Small intestine (tissue), 7 donors: ENCODE results near the gene GPD2. TPM values are rescaled to one million over a fixed set of nuclear protein-coding genes. Genes with fewer than 3 reads are reported as not detected.

Experiments used
- DNase-seq, 2 donors: peaks; one replicate each; pipeline versions ENCODE4 v3.0.0 to v3.0.0-alpha.2; 2013
- FAIRE-seq: peaks from 2 replicates; lab custom pipeline; 2012; peaks lifted over from hg19 to GRCh38; lab: Jason Lieb, UNC
- H3K27ac ChIP-seq, 3 donors: one replicate each; pipeline ENCODE4 v1.5.1; 2013; ENCODE audit warnings: low read length in 2 of 3, mild to moderate bottlenecking in 2 of 3, control low read depth in 1 of 3, inconsistent platforms in 1 of 3, low read depth in 1 of 3, moderate library complexity in 1 of 3
- H3K27me3 ChIP-seq, 3 donors: one replicate each; pipeline ENCODE4 v1.6.1; 2013; ENCODE audit warnings: low read length in 3 of 3, inconsistent platforms in 1 of 3; ENCODE audit not compliant: control insufficient read depth in 3 of 3, insufficient read depth in 3 of 3
- H3K36me3 ChIP-seq, 3 donors: one replicate each; pipeline ENCODE4 v1.6.1; 2013; ENCODE audit warnings: low read length in 3 of 3, inconsistent platforms in 1 of 3, low read depth in 1 of 3, mild to moderate bottlenecking in 1 of 3, moderate library complexity in 1 of 3; ENCODE audit not compliant: control insufficient read depth in 3 of 3, insufficient read depth in 2 of 3
- H3K4me1 ChIP-seq, 3 donors: one replicate each; pipeline ENCODE4 v1.6.1; 2013; ENCODE audit warnings: low read length in 2 of 3, inconsistent platforms in 1 of 3, low read depth in 1 of 3, mild to moderate bottlenecking in 1 of 3, moderate library complexity in 1 of 3; ENCODE audit not compliant: control insufficient read depth in 3 of 3, insufficient read depth in 2 of 3
- H3K4me3 ChIP-seq, 3 donors: one replicate each; pipeline ENCODE4 v1.5.1; 2013; ENCODE audit warnings: low read length in 3 of 3, control low read depth in 1 of 3, inconsistent platforms in 1 of 3, low read depth in 1 of 3, mild to moderate bottlenecking in 1 of 3, moderate library complexity in 1 of 3
- H3K9me3 ChIP-seq, 2 donors: one replicate each; pipeline ENCODE4 v1.6.1; 2013; ENCODE audit warnings: low read depth in 1 of 2, low read length in 1 of 2; ENCODE audit not compliant: control insufficient read depth in 2 of 2, insufficient read depth in 1 of 2
- WGBS, 3 donors: extraction: QIAGEN DNeasy Blood & Tissue Kit; methylation state at CpG; one replicate each; pipeline ENCODE4 v1.1.7; 2013; 5-methylcytosine and 5-hydroxymethylcytosine counted together
- polyA plus RNA-seq, 4 donors: library from polyadenylated mRNA; stranded (reverse) in 3 of 4; unstranded in 1 of 4; fragments of 200-250 nt in 3 of 4; fragments of 120-200 nt in 1 of 4; gene quantifications; one replicate each; pipeline versions ENCODE4 v1.2.1 to v1.2.3, GENCODE V29; 2013
- donor health status: healthy with polysubstance abuse.
- donor health status: control.
- donor health status: control.
- donor health status: Bipolar disorder and iron deficiency.
- donor health status: healthy.

GPD2 gene
- polyA plus RNA-seq, 4 donors: 10.5 to 35.2 (median 13.7) TPM

- no peak overlapping the region for H3K4me3 ChIP-seq
- DNase-seq: no peak
- H3K9me3 ChIP-seq: peaks cover 0 to 7% of the 10 kb centered on the region in 2 donors
- FAIRE-seq: no peak
- H3K36me3 ChIP-seq: peaks cover 0 to 9% (median 5%) of the 10 kb centered on the region in 3 donors
- WGBS, 3 donors: 50 to 75% (median 65%) methylated on average over 2 of the region's 2 CpGs
- no peaks in the 10 kb centered on the region for H3K27me3 ChIP-seq
- H3K27ac ChIP-seq: peak overlapping the region in 1 of 3 donors; percentile 3
- peaks cover 0 to 4% (median 0%) of the 10 kb centered on the region in 3 donors for H3K4me1 ChIP-seq
Measured at GRCh38 chr2:156536534-156536933, 100.4 kb downstream of the GPD2 start.

- peak overlapping the region in 1 of 3 donors; percentile 3 for H3K27ac ChIP-seq
Measured at GRCh38 chr2:156537141-156537540, 101.0 kb downstream of the GPD2 start.

GRCh38 chr2:156538083-156538504, 101.9 kb downstream of the GPD2 start:
- DNase-seq (no peak), FAIRE-seq (no peak)
- WGBS, 3 donors: 71 to 75% (median 74%) methylated on average over 2 of the region's 2 CpGs

More at GRCh38 chr2:156537141-156537540, 101.0 kb downstream of the GPD2 start:
- peaks cover 0 to 7% (median 5%) of the 10 kb centered on the region in 3 donors for H3K36me3 ChIP-seq
- DNase-seq (peak in 1 of 2 donors; percentile 47), FAIRE-seq (no peak)
- no peak overlapping the region for H3K4me3 ChIP-seq
- H3K27me3 ChIP-seq: no peaks in the 10 kb centered on the region
- WGBS, 3 donors: 30 to 51% (median 35%) methylated on average over 4 of the region's 4 CpGs
- peaks cover 0 to 7% of the 10 kb centered on the region in 2 donors for H3K9me3 ChIP-seq
- H3K4me1 ChIP-seq: peaks cover 0 to 5% (median 0%) of the 10 kb centered on the region in 3 donors

GRCh38 chr2:156539086-156539860, 103.1 kb downstream of the GPD2 start:
- Histone ChIP-seq H3K4me3 (no peak overlapping the region), H3K36me3 (peaks cover 0 to 4% (median 0%) of the 10 kb centered on the region in 3 donors), H3K27me3 (no peaks in the 10 kb centered on the region), H3K4me1 (peaks cover 0 to 5% (median 0%) of the 10 kb centered on the region in 3 donors), H3K27ac (peak overlapping the region in 1 of 3 donors; percentile 4), H3K9me3 (no peaks in the 10 kb centered on the region)
- no peak for DNase-seq
- 87 to 93% (median 88%) methylated on average over 4 of the region's 4 CpGs for WGBS, 3 donors
- FAIRE-seq: no peak

More at GRCh38 chr2:156538083-156538504, 101.9 kb downstream of the GPD2 start:
- H3K4me1 ChIP-seq: peaks cover 0 to 5% (median 0%) of the 10 kb centered on the region in 3 donors
- H3K27me3 ChIP-seq: no peaks in the 10 kb centered on the region
- H3K4me3 ChIP-seq: no peak overlapping the region
- peaks cover 0 to 7% of the 10 kb centered on the region in 2 donors for H3K9me3 ChIP-seq
- H3K36me3 ChIP-seq: peaks cover 0 to 7% (median 7%) of the 10 kb centered on the region in 3 donors
- H3K27ac ChIP-seq: no peak overlapping the region

GRCh38 chr2:156540706-156541105, 104.5 kb downstream of the GPD2 start:
- Histone ChIP-seq H3K9me3 (no peaks in the 10 kb centered on the region), H3K27ac (no peak overlapping the region), H3K36me3 (peaks cover 0 to 2% (median 0%) of the 10 kb centered on the region in 3 donors), H3K4me1 (peaks cover 0 to 5% (median 0%) of the 10 kb centered on the region in 3 donors), H3K27me3 (no peaks in the 10 kb centered on the region), H3K4me3 (no peak overlapping the region)
- no peak for FAIRE-seq
- 14 to 33% (median 25%) methylated on average over 1 of the region's 1 CpG for WGBS, 3 donors
- no peak for DNase-seq

GRCh38 chr2:156541229-156541628, 105.0 kb downstream of the GPD2 start:
- H3K9me3 ChIP-seq: no peaks in the 10 kb centered on the region
- H3K27ac ChIP-seq: no peak overlapping the region
- H3K4me3 ChIP-seq: no peak overlapping the region
- peaks cover 0 to 2% (median 0%) of the 10 kb centered on the region in 3 donors for H3K36me3 ChIP-seq
- FAIRE-seq: no peak
- no peak for DNase-seq
- H3K4me1 ChIP-seq: peaks cover 0 to 5% (median 0%) of the 10 kb centered on the region in 3 donors
- no peaks in the 10 kb centered on the region for H3K27me3 ChIP-seq

GRCh38 chr2:156541706-156542105, 105.5 kb downstream of the GPD2 start:
- no peak overlapping the region for H3K4me3 ChIP-seq
- 21 to 54% (median 35%) methylated on average over 2 of the region's 2 CpGs for WGBS, 3 donors
- FAIRE-seq (no peak), DNase-seq (no peak)
- peaks cover 0 to 5% (median 0%) of the 10 kb centered on the region in 3 donors for H3K4me1 ChIP-seq
- peaks cover 0 to 2% (median 0%) of the 10 kb centered on the region in 3 donors for H3K36me3 ChIP-seq
- no peak overlapping the region for H3K27ac ChIP-seq
- H3K27me3 ChIP-seq: no peaks in the 10 kb centered on the region
- H3K9me3 ChIP-seq: no peaks in the 10 kb centered on the region

- H3K4me1 ChIP-seq: no peaks in the 10 kb centered on the region
- FAIRE-seq: no peak
Measured at GRCh38 chr2:156548413-156548812, 112.2 kb downstream of the GPD2 start.

More at GRCh38 chr2:156548413-156548812, 112.2 kb downstream of the GPD2 start:
- Histone ChIP-seq H3K9me3 (no peaks in the 10 kb centered on the region), H3K27ac (no peak overlapping the region), H3K27me3 (no peaks in the 10 kb centered on the region), H3K4me3 (no peak overlapping the region), H3K36me3 (peaks cover 0 to 5% (median 2%) of the 10 kb centered on the region in 3 donors)
- DNase-seq: no peak
- WGBS, 3 donors: 61 to 87% (median 86%) methylated on average over 3 of the region's 3 CpGs
